GM19043 (cell line): ENCODE results near the gene GABRE.

Experiments used
- ATAC-seq: cut with Tn5 transposase; IDR thresholded peaks from one replicate; pipeline ENCODE4 v1.9.1; 2021; ENCODE audit warnings: low read depth; ENCODE audit not compliant: unreplicated experiment

GABRE gene, protein sequence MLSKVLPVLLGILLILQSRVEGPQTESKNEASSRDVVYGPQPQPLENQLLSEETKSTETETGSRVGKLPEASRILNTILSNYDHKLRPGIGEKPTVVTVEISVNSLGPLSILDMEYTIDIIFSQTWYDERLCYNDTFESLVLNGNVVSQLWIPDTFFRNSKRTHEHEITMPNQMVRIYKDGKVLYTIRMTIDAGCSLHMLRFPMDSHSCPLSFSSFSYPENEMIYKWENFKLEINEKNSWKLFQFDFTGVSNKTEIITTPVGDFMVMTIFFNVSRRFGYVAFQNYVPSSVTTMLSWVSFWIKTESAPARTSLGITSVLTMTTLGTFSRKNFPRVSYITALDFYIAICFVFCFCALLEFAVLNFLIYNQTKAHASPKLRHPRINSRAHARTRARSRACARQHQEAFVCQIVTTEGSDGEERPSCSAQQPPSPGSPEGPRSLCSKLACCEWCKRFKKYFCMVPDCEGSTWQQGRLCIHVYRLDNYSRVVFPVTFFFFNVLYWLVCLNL

DNA sequence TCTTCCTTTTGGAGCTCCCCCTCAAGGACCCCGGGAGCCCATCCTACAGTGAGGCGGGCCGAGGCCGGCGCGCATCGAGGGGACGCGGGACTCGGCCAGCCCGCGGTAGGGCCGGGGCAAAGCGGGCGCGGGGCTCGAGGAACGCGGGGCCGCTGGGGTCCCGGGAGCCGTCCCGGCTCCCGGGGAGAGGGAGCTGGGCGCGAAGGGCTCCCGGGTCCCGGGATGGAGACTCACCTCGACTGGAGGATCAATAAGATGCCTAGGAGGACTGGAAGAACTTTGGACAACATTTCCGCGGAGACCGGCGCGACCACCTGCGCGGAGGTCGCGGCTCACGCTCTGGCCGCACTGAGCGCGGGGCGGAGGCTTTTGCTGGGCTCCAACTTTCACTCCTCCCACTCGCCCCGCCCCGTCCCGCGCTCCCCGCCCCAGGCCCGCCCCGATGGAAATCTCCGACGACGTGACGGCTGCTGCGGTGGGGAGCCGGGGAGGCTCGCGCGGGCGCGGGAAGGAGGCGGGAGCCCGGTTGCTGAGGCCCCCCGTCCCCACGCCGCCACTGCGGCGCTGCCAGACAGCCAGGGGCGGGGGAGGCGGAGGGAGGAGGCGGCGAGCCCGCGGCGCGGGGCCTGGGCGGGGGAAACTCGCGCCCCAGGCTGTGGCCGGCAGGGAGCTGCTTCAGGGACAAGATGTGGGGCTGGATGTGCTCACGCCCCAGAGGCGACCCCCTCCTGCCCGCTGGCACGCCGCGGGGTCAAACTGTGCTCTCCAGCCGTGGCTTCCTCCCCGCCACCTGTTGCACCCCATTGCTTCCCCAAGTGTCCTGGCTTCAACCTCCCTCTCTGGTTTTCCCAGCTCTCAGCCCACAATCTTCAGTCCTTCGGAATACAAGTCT is at the start of gene GABRE:
GABRE (minus strand) TSS at position 341 of the 892 bp plus-strand sequence; CDS start at position 290, 51 bp downstream.
- ATAC-seq = no peak

GRCh38 chrX:152020888-152021287 is 46.4 kb upstream of the GABRE start:
- ATAC-seq = no peak

DNA sequence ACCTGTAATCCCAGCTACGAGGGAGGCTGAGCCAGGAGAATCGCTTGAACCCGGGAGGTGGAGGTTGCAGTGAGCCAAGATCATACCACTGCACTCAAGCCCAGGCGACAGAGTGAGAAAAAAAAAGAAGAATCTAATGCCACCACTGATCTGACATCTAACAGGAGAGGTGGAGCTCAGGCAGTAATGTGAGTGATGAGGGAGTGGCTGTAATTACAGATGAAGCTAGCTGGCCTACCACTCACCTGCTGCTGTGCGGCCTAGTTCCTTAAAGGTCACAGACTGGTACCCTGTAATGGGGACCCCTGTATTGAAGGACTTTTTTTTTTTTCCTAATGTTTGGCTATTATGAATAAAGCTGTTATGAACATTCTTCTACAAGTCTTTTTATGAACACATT is 25.3 kb upstream of the GABRE start:
- ATAC-seq = no peak

- ATAC-seq = no peak
Observed at GRCh38 chrX:151997539-151997938, 23.1 kb upstream of the GABRE start.

DNA sequence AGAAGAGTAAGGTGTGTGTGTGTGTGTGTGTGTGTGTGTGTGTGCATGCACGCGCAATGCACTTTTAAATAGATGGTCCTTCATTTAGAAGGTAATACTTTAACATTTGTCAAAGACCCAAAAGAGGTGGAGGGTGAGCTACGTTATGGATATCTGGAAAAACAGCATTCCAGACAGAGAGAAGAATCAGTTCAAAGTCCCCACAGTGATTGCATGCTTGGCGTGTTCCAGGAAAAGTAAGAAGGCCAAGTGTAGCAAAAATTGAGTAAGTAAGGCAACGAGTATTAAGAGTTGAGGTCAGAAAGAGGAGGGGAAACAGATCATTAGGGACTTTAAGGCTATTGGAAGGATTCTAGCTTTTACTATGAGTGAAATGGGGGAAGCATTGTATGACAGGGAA is 21.9 kb upstream of the GABRE start:
- ATAC-seq = no peak

GRCh38 chrX:151994476-151994875 is 20.0 kb upstream of the GABRE start:
- ATAC-seq = no peak

GRCh38 chrX:151988706-151989299 is 14.3 kb upstream of the GABRE start:
- no peak for ATAC-seq

DNA sequence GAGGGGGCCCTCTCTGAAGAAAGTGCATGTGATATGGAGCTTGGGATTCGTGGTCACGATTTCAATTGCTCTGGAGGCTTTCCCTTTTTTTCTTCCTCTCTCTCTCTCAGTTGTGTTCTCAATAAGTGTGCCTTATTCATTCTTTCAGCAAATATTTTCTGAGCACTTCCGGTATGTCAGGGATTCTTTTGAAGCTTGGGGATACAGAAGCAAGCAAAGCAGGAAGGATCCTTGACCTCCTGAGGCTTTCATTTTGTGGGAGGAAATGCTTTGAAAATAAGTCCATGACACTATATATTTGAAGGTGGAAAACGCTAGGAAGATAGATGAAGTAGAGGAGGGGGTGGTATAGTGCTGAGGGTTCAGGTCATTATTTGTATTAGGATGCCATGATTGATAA is 12.6 kb upstream of the GABRE start:
- ATAC-seq = no peak

GRCh38 chrX:151985955-151986354 is 11.5 kb upstream of the GABRE start:
- ATAC-seq = no peak

DNA sequence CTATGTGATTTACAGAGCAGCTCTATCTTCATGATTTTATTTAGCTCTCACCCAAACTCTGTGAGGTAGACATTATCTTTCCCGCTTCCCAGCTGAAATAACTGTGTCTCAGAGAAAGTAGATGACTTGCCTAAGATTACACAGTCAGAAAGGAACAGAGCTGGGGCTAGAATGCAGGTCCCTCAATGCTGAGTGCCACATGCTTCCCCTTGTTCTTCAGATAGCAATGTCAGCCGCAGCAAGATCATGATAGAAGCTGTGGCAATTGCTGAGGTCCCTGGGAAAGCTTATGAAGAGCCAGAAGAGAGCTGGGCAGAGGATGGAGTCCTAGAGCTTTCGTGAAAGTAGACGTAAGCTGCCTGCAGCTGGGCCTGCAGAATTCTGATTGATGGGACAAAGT is 11.1 kb upstream of the GABRE start:
- ATAC-seq = no peak

DNA sequence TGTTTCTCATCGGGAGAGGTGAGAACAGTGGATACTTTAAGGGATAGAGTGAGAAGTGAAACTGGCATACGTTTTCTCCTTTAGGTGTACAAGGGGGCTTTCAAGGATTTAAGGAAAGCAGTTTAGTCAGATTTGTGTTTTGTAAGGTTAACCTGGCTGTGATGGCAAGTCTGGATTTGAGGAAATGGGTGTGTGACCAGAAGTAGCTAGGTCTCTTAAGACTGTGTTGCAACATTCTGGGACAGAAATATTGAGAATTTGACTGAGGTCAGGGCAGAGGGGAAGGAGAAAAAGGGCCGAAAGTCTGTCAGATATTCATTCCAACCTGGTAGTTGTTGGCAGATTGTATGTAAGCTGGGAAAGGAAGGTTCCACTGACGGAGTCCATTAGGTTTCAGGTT is 10.4 kb upstream of the GABRE start:
- no peak for ATAC-seq

GRCh38 chrX:151984328-151984727 is 9.9 kb upstream of the GABRE start:
- no peak for ATAC-seq

DNA sequence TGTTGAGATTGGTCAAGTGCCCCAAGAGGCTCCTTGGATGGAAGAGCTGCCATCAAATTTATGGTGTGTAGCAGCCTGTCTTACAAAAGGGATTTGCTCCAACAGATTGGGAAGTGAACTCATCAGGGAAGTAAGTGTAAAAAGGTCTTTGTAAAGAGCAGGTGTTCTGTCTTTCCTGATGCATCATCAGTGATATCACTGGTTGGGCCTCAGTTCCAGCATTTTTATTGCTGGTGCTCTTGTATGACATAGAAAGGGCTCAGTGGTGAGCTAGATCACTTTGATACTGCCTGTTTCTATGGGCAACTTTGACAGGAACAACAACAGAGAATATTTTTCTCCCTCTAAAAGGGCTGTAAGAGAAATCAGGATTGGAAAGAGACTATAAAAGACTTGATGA is 8.7 kb upstream of the GABRE start:
- no peak for ATAC-seq

DNA sequence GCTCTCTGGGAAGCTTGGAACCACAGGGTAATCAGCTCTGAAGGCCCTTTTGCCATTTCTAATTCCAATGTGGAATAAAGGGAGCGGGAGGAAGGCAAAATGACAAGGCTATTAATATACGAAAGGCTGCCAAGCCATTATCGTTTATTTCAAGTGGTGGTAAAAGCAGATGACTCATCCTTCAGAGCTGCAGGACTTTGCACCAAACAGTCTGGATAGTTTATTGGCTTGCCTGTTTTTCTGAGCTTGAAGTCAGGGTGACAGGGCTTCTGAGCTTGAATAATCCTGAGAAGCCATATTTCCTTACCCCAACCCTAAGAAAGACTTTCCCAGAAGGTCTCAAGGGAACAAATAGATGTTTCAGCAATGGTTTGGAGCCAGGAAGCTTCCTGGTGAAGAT is 7.7 kb upstream of the GABRE start:
- ATAC-seq = no peak

GRCh38 chrX:151981129-151981528 is 6.7 kb upstream of the GABRE start:
- ATAC-seq = no peak

GRCh38 chrX:151977923-151978322 is 3.4 kb upstream of the GABRE start:
- no peak for ATAC-seq

DNA sequence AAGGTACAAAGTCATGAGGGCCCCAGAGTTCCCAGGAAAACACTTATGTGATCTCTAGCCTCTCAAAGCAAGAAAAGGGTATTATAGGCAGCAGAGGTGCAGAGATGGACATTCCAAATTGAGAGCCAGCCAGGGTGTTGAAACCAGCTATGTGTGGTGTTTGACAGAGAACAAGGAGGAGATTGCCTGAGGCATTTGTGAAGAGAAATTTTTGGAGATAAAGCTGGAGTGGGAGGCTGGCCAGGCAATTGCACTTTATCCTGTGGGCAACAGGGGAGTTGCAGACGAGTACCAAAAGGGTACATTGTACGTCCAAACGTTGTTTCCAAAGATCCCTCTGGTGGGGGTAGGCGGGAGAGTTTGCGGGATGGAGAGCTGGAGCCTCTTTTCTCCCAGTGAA is 2.5 kb upstream of the GABRE start:
- ATAC-seq = no peak

- no peak for ATAC-seq
Observed at GRCh38 chrX:151975736-151976275, 1.3 kb upstream of the GABRE start.

GRCh38 chrX:151975228-151975593 is 735 bp upstream of the GABRE start:
- no peak for ATAC-seq

DNA sequence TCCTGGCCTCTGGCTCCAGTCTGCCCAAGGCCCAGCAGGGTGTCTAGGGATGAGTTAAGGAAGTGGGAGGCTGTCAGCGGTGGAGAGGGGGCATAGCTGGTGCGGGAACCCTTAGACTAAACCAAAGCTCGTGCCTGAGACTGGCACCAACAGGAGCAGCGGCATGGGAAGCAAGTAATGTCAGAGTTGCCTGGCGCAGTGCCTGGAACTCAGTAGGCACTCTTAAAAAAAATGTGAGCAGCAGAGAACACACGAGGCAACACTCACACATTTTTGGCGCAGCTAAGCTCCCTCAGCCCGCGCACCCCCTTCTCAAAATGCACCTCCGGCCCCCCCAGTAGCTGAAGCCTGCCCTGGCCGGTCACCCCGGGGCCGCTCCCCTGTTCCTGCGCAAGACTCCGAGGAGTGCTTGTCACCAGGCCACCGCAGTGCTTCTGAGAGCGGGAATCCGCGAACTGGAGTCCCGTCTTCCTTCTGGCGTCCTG is 583 bp downstream of the GABRE start:
- no peak for ATAC-seq
